HK-2 (cell line): ENCODE measurements around the gene GLYAT.

Experiments
- DNase-seq: peaks from one replicate; pipeline ENCODE4 v3.0.0-alpha.2; 2018; ENCODE audit not compliant: unreplicated experiment

Gene GLYAT, protein sequence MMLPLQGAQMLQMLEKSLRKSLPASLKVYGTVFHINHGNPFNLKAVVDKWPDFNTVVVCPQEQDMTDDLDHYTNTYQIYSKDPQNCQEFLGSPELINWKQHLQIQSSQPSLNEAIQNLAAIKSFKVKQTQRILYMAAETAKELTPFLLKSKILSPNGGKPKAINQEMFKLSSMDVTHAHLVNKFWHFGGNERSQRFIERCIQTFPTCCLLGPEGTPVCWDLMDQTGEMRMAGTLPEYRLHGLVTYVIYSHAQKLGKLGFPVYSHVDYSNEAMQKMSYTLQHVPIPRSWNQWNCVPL

DNA sequence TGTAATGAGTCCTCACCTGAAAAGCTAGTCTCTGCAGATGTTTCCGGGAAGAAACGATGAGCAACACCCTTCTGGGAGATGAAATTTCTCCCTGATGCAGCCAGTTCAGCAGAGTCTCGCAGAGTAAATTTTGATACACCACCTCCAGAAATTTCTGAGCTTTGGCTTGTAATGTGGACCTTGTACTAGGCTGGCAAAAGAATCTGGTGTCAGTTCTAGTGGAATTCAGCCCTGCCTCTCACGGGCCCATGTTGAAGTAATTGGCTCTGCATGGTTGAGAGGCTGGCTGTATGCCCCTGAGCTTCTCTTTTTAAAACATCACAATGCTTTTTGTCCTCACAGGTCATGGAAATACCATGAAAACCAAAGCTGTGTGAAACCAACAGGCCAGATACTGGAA, at the start of gene GLYAT:
GLYAT (minus strand) TSS at position 125 of the 400 bp plus-strand sequence. CDS start 7,447 bp downstream, outside the sequence.
- no peak for DNase-seq

DNA sequence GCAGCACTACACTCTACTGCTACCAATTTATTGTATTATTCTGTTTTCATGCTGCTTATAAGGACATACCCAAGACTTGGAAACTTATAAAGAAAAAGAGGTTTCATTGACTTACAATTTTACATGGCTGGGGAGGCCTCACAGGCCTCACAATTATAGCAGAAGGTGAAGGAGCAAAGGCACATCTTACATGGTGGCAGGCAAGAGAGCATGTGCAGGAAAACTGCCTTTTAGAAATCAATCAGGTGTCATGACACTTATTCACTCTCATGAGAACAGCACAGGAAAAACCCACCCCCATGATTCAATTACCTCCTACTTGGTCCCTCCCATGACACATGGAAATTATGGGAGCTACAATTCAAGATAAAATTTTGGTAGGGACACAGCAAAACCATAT, 49.6 kb upstream of the GLYAT start:
- DNase-seq = no peak

DNA sequence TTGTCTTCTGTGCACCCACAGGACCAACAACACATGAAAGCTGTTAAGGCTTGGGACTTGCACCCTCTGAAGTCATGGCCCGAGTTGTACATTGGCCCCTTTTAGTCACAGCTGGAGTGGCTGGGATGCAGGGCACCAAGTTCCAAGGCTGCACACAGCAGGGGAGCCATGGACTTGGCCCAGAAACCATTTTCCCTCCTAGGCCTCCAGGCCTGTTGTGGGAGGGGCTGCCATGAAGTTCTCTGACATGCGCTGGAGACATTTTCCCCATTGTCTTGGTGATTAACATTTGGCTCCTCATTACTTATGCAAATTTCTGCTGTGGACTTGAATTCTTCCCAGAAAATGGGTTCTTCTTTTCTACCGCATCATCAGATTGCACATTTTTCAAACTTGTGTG, 48.8 kb upstream of the GLYAT start:
- DNase-seq = no peak

DNA sequence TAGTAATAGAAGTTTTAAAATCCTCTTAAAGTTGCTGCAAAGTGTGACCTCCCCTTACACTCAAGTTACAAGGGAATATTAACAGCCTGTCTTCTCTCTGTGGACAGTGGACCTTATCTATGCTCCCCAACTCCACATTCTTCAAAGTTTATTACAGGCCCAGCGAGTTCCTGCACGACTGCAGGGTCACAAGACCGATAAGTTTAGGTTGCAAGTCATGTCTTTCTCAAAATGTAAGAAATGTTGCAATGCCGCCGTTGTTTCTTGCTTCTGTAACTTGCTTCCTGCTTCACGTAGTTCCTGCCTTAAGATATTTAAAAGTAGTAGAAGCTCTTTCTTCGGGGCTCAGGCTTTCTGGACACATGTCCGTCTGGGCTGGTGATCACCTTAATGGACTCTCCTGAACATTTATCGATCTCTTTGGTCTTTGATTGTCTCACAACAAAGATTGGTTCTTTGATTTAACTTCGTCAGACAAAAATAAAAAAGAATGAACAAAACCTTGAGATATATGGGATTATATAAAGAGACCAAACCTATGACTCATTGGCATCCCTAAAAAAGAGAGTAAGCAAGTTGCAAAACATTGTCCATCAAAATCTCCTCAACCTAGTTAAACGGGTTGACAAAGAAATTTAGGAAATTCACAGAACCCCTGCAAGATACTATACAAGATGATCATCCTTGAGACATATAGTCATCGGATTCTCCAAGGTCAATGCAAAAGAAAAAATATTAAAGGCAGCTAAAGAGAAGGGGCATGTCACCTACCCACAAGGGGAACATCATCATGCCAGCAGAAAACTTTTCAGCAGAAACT, 45.4 kb upstream of the GLYAT start:
- no peak for DNase-seq

DNA sequence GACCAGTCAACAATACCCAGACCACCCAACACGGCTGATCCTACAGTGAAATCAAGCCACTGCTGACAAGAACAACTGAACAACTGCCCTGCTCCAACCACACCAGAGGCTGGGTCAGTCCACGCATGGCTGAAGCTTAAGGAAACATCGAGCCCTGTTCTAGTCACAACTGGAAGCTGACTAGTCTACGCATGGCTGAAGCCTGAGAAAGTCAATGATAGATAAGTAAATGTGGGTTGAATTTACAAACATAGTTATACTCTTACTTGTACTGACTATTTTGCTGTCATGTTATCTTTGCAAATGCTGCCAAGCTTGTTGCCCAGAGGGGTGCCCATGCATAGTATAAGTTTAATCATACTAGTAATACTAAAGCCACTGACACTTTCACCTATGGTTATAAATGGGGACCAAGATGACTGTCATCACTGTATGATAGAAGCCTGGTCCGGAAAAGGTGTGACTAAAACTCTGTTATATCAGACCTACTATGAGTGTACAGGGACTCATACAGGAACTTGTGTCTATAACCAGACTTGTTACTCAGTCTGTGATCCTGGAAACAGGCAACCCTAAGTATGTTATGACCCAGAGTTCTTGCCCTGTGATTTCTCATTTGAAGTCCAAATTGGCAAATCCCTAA, 43.4 kb upstream of the GLYAT start:
- DNase-seq = no peak

DNA sequence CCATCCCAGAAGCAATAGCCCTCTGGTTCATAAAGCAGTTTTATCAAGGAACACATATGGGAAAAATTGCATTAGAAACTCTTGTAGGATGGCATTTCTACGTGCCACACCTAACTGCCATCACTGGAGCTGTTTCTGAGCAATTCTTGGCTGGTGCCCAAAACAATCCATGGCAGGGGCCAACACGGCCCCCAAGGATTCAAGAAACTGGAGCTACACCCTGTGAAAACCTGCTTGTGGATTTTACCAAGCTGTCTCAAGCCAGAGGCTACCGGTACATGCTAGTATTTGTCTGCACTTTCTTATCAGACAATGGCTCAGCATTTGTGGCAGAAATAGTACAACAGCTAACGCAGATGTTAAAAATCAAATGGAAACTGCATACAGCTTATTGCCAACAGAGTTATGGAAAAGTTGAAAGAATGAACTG, 42.4 kb upstream of the GLYAT start:
- DNase-seq = no peak

DNA sequence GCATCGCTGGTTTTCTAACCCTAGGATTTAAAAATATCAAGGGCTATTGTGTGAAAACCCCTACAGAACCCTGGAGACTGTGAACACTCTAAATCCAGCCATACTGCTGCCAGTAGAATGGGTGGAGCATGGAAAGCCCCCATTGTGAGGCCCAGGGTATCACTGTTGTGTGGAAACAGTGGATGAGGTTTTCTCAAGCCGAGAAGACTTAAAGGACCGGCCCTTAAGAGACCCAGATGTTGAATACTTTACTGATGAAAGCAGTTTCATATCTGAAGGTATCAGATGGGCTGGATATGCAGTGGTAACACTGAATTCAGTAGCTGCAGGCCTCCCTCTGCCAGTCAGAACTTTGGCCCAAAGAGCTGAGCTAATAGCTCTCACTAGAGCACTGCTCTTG, 41.6 kb upstream of the GLYAT start:
- DNase-seq = no peak

DNA sequence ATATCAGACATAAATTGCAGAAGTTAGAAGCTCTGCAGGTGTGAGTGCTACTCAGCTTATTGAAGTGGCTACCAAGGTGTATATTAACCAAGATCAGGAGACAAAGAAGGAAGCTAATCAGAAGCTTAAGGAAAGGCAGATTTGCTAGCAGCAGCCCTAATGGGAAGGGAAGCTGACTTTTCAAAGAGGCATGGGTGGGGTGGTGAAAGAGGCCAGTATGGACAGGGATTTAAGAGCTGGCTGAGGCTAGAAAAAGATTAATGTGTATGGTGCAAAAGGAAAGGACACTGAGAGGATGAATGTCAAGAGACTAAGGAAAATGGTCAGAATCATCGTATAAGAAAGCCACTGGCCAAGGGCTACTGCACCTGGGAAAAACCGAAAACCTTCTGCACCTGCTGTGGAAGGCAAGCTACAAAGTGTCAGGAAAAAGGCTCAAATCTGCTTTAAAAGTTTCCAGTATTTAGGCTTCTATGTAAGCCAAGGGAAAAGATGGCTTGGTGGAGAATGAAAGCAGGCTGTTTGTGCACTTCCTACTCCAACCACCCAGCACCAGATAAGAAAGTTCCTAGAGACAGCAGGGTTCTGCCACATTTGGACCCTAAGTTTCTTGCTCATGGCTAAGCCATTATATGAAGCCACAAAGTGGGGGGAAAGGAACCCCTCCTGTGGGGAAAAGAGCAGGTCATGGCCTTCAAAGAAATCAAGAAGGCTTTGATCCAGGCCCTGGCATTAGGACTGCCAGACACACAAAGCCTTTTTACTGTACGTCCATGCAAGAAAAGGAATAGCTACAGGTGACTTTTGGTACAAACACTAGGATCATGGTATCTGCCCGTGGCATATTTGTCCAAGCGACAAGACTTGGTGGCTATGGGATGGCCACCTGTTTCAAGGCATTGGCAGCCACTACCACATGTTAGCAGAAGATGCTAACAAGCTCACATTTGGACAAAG, 40.9 kb upstream of the GLYAT start:
- DNase-seq = no peak

DNA sequence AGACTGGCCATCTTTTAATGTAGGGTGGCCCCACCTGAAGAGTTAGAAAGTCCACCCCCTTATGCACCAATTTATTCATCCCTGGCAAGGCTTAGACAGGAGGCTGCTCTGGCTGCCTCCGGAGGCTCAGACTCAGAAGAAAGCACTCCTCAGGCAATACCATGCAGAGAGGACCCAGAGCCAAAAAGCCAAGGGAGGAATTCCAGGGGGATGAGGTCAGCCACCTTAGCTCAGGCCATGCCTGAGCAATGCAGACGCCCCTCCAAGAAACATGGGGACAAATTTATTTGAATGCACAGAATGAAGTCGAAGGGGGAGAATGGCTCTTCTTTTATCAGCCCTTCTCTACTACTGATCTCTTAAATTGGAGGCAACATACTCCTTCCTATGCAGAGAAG, 39.7 kb upstream of the GLYAT start:
- DNase-seq = no peak

DNA sequence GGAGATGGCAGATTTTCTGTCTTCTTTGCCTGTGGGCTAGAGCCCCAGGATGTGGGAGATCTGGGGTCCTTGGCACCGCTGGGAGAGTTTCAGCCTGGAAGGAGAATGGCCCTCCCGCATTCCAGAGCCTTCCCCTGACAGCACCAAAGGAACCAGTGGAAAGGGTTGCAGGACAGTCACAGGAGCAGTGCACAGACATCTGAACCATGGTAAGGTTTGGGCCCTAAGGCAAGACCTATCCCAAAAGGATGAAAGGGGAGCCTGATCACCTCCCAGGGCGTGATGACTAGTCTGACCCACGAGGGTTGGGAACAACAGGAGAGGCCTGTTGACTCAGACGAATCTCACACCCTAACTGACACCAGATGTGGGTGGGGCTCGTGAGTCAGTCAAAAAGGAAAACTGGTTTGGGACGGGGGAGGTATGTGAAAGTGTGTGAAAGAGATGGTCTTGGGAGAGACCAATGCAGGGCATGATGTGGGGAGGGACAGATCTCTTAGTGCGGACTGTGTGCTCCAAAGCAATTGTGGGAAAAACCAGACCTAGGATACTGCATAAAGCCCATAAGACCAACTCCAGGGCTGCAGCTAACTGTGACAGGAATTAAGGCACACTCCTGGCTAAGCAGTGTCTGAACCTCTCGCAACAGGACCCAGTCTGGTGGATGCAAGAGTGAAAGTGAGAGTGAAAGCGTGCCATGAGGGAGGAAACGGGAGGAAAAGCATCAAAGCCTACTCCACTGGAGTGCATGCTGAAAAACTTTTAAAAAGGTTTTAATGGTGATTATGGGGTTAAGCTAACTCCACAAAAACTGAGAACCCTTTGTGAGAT, 39.1 kb upstream of the GLYAT start:
- DNase-seq = no peak

DNA sequence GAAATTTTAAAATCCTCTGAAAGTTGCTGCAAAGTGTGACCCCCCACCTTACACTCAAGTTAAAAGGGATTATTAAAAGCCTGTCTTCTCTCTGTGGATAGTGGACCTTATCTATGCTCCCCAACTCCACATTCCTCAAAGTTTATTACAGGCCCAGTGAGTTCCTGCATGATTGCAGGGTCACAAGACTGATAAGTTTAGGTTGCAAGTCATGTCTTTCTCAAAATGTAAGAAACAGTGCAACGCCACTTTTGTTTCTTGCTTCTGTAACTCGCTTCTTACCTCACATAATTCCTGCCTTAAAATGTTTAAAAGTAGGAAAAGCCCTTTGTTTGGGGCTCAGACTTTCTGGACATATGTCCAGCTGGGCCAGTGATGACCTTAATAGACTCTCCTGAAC, 38.4 kb upstream of the GLYAT start:
- no peak for DNase-seq

DNA sequence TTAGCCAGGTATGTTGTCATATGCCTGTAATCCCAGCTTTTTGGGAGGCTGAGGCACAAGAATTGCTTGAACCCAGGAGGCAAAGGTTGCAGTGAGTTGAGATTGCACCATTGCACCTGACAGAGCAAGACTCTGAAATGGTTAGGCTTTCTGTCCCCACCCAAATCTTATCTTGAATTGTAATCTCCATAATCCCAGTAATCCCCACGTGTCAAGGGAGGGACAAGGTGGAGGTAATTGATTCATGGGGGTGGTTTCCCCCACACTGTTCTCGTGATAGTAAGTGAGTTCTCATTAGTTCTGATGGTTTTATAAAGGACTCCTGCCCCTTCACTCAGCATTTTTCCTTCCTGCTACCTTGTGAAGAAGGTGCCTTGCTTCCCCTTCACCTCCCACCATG, 37.6 kb upstream of the GLYAT start:
- DNase-seq = no peak

DNA sequence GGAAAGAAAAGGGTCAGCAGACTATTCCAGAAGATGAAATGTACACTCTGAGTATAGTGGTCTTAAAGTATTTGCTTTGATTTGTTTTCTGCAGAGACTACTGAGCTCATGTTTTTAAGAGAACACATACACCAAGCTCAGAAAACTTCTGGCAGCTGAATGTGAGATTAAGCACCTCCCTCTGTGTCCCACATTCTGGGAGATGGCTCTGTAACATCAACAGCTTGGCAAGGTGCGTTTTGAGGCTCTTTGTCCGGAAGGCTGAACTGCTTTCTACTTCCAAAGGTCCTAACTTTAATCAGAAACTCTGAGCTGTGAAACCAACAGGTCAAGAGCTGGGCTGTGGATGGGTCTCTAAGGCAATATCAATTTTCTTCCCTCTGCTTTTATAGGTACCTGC, 36.4 kb upstream of the GLYAT start:
- DNase-seq = no peak

DNA sequence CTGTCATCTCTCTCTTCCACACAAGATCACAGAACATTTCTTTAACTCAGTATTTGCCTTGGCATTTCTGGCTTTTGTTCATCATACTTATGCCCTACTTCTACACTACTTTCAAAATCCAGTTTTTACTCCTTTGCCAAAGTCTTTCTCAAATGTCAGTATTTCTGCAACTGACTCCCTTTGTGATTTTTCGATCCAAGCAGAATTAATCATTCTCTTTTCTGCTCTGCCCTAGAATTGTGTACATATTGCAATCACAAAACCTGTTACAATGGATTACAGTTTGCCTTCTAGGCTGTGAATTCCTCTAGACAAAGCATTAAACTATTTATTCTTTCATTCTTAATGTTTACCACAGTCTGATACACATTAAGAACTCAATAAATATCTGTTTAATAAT, 33.3 kb upstream of the GLYAT start:
- no peak for DNase-seq

DNA sequence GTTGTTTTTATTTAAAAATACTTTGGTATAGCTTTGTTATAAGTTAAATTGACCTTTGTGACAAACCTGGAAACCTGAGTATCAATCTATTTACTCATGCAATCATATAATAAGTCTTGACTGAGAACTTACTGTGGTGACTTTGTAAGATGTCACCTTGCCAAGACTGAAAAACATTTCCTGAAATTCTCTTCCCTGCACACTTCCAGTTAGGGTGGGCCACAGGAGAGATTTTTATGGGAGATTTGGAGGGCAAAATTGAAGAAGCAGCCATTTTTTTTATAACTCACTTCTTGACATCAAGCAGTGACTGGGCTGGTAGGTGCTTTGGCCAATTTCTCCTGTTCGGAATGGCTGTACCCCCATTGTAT, 31.4 kb upstream of the GLYAT start:
- no peak for DNase-seq

DNA sequence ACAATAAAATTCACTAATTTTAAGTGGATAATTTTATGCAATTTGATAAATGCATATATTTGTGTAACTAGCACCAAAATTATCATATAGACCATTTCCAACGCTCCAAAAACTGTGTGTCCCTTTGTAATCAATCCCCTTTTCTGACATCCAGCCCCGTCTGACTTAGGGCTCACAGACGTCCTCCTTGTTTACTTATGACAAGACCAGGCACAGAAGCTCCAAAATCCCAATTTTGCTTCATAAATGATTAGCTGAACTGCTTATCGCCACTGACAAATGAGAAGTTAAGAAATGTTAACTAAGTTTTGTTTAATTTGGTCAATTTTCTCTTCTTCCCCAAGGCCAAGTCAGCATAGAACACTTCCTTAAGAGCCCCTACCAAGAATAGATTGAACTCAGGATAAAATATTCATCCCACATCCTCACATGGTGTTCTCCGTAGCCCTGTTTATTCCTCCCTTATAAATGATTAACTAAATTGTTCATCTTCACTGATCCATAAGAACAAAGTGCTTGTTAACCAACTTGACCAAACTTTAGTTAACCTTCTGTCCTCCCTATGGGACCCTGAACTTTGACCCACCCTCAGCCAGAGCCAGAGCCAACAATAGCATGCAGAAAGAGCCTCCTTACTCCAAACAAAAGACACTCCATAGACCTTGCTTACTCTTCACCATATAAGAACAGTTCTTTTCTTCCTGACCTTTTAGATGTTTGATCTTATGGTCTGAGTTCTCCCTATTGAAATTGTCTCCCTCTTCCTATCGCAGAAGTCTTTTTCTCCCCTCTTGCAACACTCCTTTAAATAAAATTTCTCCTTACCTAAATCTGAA, 30.8 kb upstream of the GLYAT start:
- no peak for DNase-seq

DNA sequence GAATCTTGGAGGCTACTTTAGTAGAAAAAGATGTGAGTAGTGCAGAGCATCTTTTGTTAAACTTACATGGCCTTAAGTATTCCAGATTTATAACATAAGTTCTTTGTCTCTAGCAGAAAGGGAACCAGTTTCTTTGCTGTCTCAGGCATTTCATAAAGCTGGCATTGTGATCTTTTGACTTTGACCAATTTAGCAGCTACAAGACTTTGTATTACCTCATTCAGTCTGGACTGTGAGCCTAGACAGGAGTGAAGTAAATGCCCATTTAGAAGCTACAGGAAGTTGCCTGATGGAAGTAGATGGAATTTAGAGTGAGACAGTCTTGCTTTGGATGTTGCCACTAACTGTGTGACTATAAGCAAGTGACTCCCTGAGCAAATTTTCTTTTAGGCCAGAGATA, 25.7 kb upstream of the GLYAT start:
- DNase-seq = no peak

DNA sequence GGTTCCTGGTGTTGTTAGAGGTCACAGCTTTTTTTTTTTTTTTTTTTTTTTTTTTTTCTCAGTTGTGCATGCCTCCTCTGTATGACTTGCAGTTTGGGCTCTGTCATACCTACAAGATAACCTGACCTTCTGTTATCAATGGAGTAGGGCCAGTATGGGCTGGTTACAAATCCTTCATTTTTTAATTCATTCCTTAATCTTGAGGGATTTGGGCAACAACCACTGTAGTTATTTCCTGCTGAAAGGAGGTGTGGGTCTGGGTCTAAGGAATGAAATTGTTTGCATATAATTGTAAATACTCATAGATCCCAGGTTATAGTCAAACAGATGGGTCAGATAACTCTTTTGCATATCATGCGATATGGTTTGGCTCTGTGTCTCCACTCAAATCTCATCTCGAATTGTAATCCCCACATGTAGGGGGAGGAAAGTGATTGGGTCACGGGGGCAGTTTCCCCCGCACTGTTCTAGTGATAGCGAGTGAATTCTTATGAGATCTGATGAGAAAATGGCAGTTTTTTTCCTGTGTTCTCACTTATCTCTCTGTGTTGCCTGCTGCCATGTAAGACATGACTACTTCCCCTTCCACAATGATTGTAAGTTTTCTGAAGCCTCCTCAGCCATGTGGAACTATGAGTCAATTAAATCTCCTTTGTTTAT, 14.1 kb upstream of the GLYAT start:
- DNase-seq = no peak

DNA sequence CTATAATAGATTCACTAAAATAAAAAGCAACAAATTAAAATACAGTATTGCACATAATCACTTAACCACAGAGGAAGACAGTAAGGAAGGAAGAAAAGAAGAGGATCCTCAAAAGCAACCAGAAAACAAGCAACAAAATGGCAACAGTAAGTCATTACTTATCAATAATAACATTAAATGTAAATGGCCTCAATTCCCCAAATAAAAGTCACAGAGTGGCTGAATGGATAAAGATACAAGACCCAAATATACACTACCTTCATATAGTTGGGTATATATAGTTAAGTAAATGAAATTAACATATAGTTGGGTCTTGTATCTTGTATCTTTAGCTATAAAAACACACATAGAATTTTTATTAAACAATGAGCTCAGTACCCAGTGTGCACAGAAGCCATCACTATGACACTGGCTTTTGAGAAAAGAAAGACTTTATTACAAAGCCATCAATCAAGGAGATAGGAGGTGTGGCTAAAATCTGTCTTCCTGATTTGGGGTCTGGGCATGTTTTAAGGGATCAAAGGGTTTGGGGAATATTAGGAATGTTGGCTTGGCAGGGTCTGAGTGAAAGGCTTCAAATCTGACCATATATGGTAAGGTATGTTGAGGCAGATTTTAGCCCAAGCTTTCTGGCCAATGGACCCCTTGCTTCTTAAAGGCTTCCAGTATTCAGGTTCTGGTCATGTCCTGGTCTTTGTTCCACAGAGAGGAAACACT, 13.4 kb upstream of the GLYAT start:
- no peak for DNase-seq
